ENCODE data around the gene USP10.

DNA sequence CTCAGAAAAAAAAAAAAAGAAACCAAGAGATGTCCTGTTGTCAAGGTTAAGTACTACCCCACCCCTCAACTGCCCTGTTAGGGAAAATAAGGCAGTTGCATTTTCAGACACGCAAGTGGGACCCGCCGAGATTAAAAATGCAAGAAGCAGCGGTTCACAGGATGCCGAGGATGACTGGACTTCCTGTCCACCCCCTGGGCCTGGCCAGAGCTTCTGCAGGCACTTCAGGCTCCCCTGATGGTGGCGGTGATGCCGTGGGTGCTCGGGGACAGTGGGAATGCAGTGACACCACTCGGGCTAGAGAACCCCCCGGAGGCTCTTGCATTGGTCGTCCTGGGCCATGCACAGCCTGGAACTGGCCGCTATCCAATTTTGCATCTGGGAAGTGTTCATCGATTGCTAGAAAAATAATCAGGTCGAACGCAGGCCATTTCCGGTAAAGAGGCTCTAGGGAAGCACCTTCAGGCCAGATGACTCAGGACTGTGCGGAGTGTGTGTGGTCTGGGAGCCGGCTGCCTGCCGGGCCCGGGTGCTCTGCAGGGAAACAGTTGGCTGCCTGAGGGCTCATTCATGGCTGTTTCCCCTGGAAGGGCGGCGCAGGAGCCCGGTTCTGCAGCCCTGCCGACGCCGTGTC is 106.6 kb downstream of the USP10 start:
- TF ChIP-seq, protein P1, sequence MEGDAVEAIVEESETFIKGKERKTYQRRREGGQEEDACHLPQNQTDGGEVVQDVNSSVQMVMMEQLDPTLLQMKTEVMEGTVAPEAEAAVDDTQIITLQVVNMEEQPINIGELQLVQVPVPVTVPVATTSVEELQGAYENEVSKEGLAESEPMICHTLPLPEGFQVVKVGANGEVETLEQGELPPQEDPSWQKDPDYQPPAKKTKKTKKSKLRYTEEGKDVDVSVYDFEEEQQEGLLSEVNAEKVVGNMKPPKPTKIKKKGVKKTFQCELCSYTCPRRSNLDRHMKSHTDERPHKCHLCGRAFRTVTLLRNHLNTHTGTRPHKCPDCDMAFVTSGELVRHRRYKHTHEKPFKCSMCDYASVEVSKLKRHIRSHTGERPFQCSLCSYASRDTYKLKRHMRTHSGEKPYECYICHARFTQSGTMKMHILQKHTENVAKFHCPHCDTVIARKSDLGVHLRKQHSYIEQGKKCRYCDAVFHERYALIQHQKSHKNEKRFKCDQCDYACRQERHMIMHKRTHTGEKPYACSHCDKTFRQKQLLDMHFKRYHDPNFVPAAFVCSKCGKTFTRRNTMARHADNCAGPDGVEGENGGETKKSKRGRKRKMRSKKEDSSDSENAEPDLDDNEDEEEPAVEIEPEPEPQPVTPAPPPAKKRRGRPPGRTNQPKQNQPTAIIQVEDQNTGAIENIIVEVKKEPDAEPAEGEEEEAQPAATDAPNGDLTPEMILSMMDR (IDR thresholded peaks at IDR 0.05) = no peak
- TF ChIP-seq ZFX (IDR thresholded peaks at IDR 0.05; ENCODE audit: borderline replicate concordance) = no peak

Measured in 22Rv1 (cell line).